ENCODE measurements around the gene OR2H1.
"Not testable (repeated sequence)": the region's sequence is repeated elsewhere in the genome, so short reads cannot be mapped to it uniquely, and the experiment has no call there.

The OR2H1 gene

GRCh38 chr6:29425075-29425474 is 31.9 kb upstream of the OR2H1 start:
- TF ChIP-seq CTCF (IDR thresholded peaks at IDR 0.05; ENCODE audit: low read depth, low read length) = no peak
- TF ChIP-seq MAX (IDR thresholded peaks at IDR 0.05; ENCODE audit: low read depth, low read length) = no peak
- no peak for TF ChIP-seq POLR2A (IDR thresholded peaks at IDR 0.05; ENCODE audit: extremely low read depth, insufficient read length)
- TF ChIP-seq MYC (IDR thresholded peaks at IDR 0.05; ENCODE audit: low read depth, low read length) = no peak
- H3K4me3 ChIP-seq (ENCODE audit: low read depth, low read length) = no peak overlapping the region
- DNase-seq (ENCODE audit: low read depth) = no peak

- TF ChIP-seq CTCF (IDR thresholded peaks at IDR 0.05; ENCODE audit: low read depth, low read length) (no peak), POLR2A (IDR thresholded peaks at IDR 0.05; ENCODE audit: extremely low read depth, insufficient read length) (no peak), MYC (IDR thresholded peaks at IDR 0.05; ENCODE audit: low read depth, low read length) (no peak)
- H3K4me3 ChIP-seq (ENCODE audit: low read depth, low read length) = no peak overlapping the region
- DNase-seq (ENCODE audit: low read depth) = peak; percentile 7
Observed at GRCh38 chr6:29426654-29427053, 30.3 kb upstream of the OR2H1 start.

- not testable (repeated sequence) for DNase-seq (ENCODE audit: low read depth); H3K4me3 ChIP-seq (ENCODE audit: low read depth, low read length)
Observed at GRCh38 chr6:29436730-29437129, 20.2 kb upstream of the OR2H1 start.

GRCh38 chr6:29439006-29439405 is 17.9 kb upstream of the OR2H1 start, which contains the start of gene OR10C1:
TSS of gene OR10C1 (plus strand) at chr6:29439306. CDS start at chr6:29440016, 710 bp downstream.
- no peak for TF ChIP-seq POLR2A (IDR thresholded peaks at IDR 0.05; ENCODE audit: extremely low read depth, insufficient read length)
- TF ChIP-seq CTCF (IDR thresholded peaks at IDR 0.05; ENCODE audit: low read depth, low read length) = no peak
- no peak for TF ChIP-seq MYC (IDR thresholded peaks at IDR 0.05; ENCODE audit: low read depth, low read length)
- no peak for TF ChIP-seq MAX (IDR thresholded peaks at IDR 0.05; ENCODE audit: low read depth, low read length)
- H3K4me3 ChIP-seq (ENCODE audit: low read depth, low read length) = no peak within 1 kb of the TSS
- DNase-seq (ENCODE audit: low read depth) = no peak

- DNase-seq (ENCODE audit: low read depth) = no peak
- no peak for TF ChIP-seq MAX (IDR thresholded peaks at IDR 0.05; ENCODE audit: low read depth, low read length)
- no peak for TF ChIP-seq CTCF (IDR thresholded peaks at IDR 0.05; ENCODE audit: low read depth, low read length)
- no peak for TF ChIP-seq MYC (IDR thresholded peaks at IDR 0.05; ENCODE audit: low read depth, low read length)
- TF ChIP-seq POLR2A (IDR thresholded peaks at IDR 0.05; ENCODE audit: extremely low read depth, insufficient read length) = no peak
- H3K4me3 ChIP-seq (ENCODE audit: low read depth, low read length) = no peak overlapping the region
Observed at GRCh38 chr6:29442719-29443118, 14.2 kb upstream of the OR2H1 start.

- DNase-seq (ENCODE audit: low read depth) = not testable (repeated sequence)
Observed at GRCh38 chr6:29444031-29444430, 12.9 kb upstream of the OR2H1 start.

GRCh38 chr6:29447670-29448069 is 9.3 kb upstream of the OR2H1 start:
- DNase-seq (ENCODE audit: low read depth) = no peak
- no peak overlapping the region for H3K4me3 ChIP-seq (ENCODE audit: low read depth, low read length)
- no peak for TF ChIP-seq CTCF (IDR thresholded peaks at IDR 0.05; ENCODE audit: low read depth, low read length)
- TF ChIP-seq MYC (IDR thresholded peaks at IDR 0.05; ENCODE audit: low read depth, low read length) = no peak
- no peak for TF ChIP-seq POLR2A (IDR thresholded peaks at IDR 0.05; ENCODE audit: extremely low read depth, insufficient read length)
- no peak for TF ChIP-seq MAX (IDR thresholded peaks at IDR 0.05; ENCODE audit: low read depth, low read length)

More at GRCh38 chr6:29444031-29444430, 12.9 kb upstream of the OR2H1 start:
- H3K4me3 ChIP-seq (ENCODE audit: low read depth, low read length) = not testable (repeated sequence)
